Liver (tissue), 9 donors: ENCODE measurements around the gene GRIA3. TPM values are rescaled to one million over a fixed set of nuclear protein-coding genes. Genes with fewer than 3 reads are reported as not detected.

ENCODE experiments used
- DNase-seq: peaks from one replicate; pipeline ENCODE4 v3.0.0-alpha.2; 2017; ENCODE audit warnings: low spot score
- H3K27ac ChIP-seq, 2 donors: one replicate each; pipeline ENCODE4 v1.7.0; 2013; ENCODE audit warnings: inconsistent platforms in 2 of 2, low read length in 2 of 2, control low read depth in 1 of 2, low read depth in 1 of 2, mild to moderate bottlenecking in 1 of 2
- H3K27me3 ChIP-seq, 4 donors: one replicate each; pipeline versions ENCODE4 v1.6.1 to v1.7.0; 2013; ENCODE audit warnings: low read length in 3 of 4, inconsistent platforms in 1 of 4, mild to moderate bottlenecking in 1 of 4, moderate library complexity in 1 of 4; ENCODE audit not compliant: control insufficient read depth in 4 of 4, insufficient read depth in 4 of 4
- H3K36me3 ChIP-seq, 4 donors: one replicate each; pipeline versions ENCODE4 v1.6.1 to v1.7.0; 2013; ENCODE audit warnings: low read length in 3 of 4, mild to moderate bottlenecking in 3 of 4, low read depth in 1 of 4, moderate library complexity in 1 of 4; ENCODE audit not compliant: control insufficient read depth in 4 of 4, insufficient read depth in 3 of 4
- H3K4me1 ChIP-seq, 4 donors: one replicate each; pipeline versions ENCODE4 v1.6.1 to v1.7.0; 2013; ENCODE audit warnings: low read length in 3 of 4, mild to moderate bottlenecking in 3 of 4, moderate library complexity in 1 of 4; ENCODE audit not compliant: control insufficient read depth in 4 of 4, insufficient read depth in 4 of 4
- H3K4me3 ChIP-seq, 3 donors: one replicate each; pipeline versions ENCODE4 v1.6.1 to v1.7.0; 2013; ENCODE audit warnings: low read length in 3 of 3, control low read depth in 1 of 3, low read depth in 1 of 3, mild to moderate bottlenecking in 1 of 3
- H3K9ac ChIP-seq, 2 donors: one replicate each; pipeline ENCODE4 v1.7.0; 2013; ENCODE audit warnings: low read length in 2 of 2, mild to moderate bottlenecking in 2 of 2, moderate library complexity in 2 of 2, control low read depth in 1 of 2, low read depth in 1 of 2
- H3K9me3 ChIP-seq, 4 donors: one replicate each; pipeline versions ENCODE4 v1.6.1 to v1.7.0; 2013; ENCODE audit warnings: low read length in 3 of 4; ENCODE audit not compliant: control insufficient read depth in 4 of 4
- EGR1 ChIP-seq, 2 donors: IDR thresholded peaks; 2 replicates each; pipeline ENCODE4 v1.6.1; 2016 to 2018; ENCODE audit warnings: antibody characterized with exemption in 2 of 2, low read depth in 2 of 2
- FOXA1 ChIP-seq: IDR thresholded peaks from 2 replicates; pipeline ENCODE4 v1.6.1; 2016; ENCODE audit warnings: antibody characterized with exemption
- FOXA2 ChIP-seq: IDR thresholded peaks from 2 replicates; pipeline ENCODE4 v1.6.1; 2016; ENCODE audit warnings: antibody characterized with exemption
- GABPA ChIP-seq, 2 donors: IDR thresholded peaks in 1 of 2; conservative IDR thresholded peaks in 1 of 2; 2 replicates each; pipeline ENCODE4 v1.6.1; 2016; ENCODE audit warnings: antibody characterized with exemption in 2 of 2, mild to moderate bottlenecking in 1 of 2, moderate library complexity in 1 of 2
- HNF4A ChIP-seq, 2 donors: conservative IDR thresholded peaks; 2 replicates each; pipeline ENCODE4 v1.6.1; 2016; ENCODE audit warnings: antibody characterized with exemption in 2 of 2, mild to moderate bottlenecking in 2 of 2
- HNF4G ChIP-seq: IDR thresholded peaks from 2 replicates; pipeline ENCODE4 v1.6.1; 2016; ENCODE audit warnings: antibody characterized with exemption
- JUND ChIP-seq, 2 donors: IDR thresholded peaks; 2 replicates each; pipeline ENCODE4 v1.6.1; 2016; ENCODE audit warnings: antibody characterized with exemption in 2 of 2
- NR2F2 ChIP-seq: IDR thresholded peaks from 2 replicates; pipeline ENCODE4 v1.6.1; 2016; ENCODE audit warnings: antibody characterized with exemption
- RAD21 ChIP-seq, 2 donors: IDR thresholded peaks; 2 replicates each; pipeline ENCODE4 v1.6.1; 2016; ENCODE audit warnings: antibody characterized with exemption in 2 of 2, mild to moderate bottlenecking in 2 of 2
- RXRA ChIP-seq, 2 donors: IDR thresholded peaks; 2 replicates each; pipeline ENCODE4 v1.6.1; 2017 to 2018; ENCODE audit warnings: antibody characterized with exemption in 2 of 2, mild to moderate bottlenecking in 1 of 2
- SP1 ChIP-seq: IDR thresholded peaks from 2 replicates; pipeline ENCODE4 v1.6.1; 2018; ENCODE audit warnings: antibody characterized with exemption, mild to moderate bottlenecking
- TAF1 ChIP-seq: conservative IDR thresholded peaks from 2 replicates; pipeline ENCODE4 v1.6.1; 2016; ENCODE audit warnings: antibody characterized with exemption, mild to moderate bottlenecking
- YY1 ChIP-seq: IDR thresholded peaks from 2 replicates; pipeline ENCODE4 v1.6.1; 2016; ENCODE audit warnings: antibody characterized with exemption, mild to moderate bottlenecking
- polyA plus RNA-seq, 2 donors: library from polyadenylated mRNA; stranded (reverse) in 1 of 2; unstranded in 1 of 2; fragments of 200-250 nt in 1 of 2; fragments of >200 nt in 1 of 2; fragmentation: Nextera tagmentation in 1 of 2; extraction: Ambion mirVana in 1 of 2; gene quantifications; one replicate each; pipeline versions ENCODE4 v1.2.1 to v1.2.3, GENCODE V29; 2013 to 2015
- total RNA-seq, 2 donors: library from RNA; depleted of rRNA; stranded (reverse); fragments of >200 nt; gene quantifications; one replicate each; pipeline ENCODE4 v1.2.3, GENCODE V29; 2014
- TF ChIP-seq, protein P1 (sequence below): fragments of 150-350 bp; IDR thresholded peaks from 2 replicates; pipeline ENCODE4 v1.5.1; 2017; ENCODE audit warnings: improper control_type of control experiment, low read depth, low read length; ENCODE audit not compliant: missing input control
- TF ChIP-seq, protein P2 (sequence below): IDR thresholded peaks from 2 replicates; pipeline ENCODE4 v1.6.1; 2016; ENCODE audit warnings: antibody characterized with exemption
- TF ChIP-seq, protein P3 (sequence below): IDR thresholded peaks from 2 replicates; pipeline ENCODE4 v1.6.1; 2016; ENCODE audit warnings: antibody characterized with exemption
- TF ChIP-seq, protein P4 (sequence below): IDR thresholded peaks from 2 replicates; pipeline ENCODE4 v1.6.1; 2016; ENCODE audit warnings: antibody characterized with exemption, mild to moderate bottlenecking
- TF ChIP-seq, protein P5 (sequence below): IDR thresholded peaks from 2 replicates; pipeline ENCODE4 v1.6.1; 2016; ENCODE audit warnings: antibody characterized with exemption
- donor health status: healthy.
- donor health status: healthy.
- donor health status: healthy.
- donor health status: healthy.
- donor health status: healthy.

Gene GRIA3
- total and polyA plus RNA-seq, 4 donors = 1.5 to 3.4 (median 2.9) TPM

DNA sequence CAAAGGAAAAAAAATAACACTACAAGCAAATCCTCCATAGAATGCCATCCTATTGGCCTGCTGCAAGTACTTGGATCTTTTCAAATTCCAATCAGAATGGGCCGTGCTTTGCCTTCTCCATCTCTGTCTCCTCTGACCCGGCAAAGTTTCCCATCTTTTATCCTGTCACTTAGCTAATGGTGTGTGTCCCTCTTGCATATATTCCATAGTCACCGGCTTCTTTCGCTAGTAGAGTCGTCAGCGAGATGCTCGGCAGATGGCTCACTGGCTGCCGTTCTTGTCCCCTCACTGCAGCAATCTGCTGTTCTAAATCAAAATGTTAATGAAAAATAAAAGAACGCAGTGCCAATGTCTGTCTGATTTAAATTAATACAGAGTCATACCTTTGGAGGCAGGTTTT, 22.1 kb downstream of the GRIA3 start (continued):
- TF ChIP-seq NR2F2 = no peak
- no peak for TF ChIP-seq HNF4G
- TF ChIP-seq GABPA (IDR thresholded peaks at IDR 0.05 in 1 of 2, conservative IDR thresholded peaks at IDR 0.05 in 1 of 2) = no peak
- no peak for TF ChIP-seq TAF1
- no peak for TF ChIP-seq RXRA (IDR thresholded peaks at IDR 0.05)

DNA sequence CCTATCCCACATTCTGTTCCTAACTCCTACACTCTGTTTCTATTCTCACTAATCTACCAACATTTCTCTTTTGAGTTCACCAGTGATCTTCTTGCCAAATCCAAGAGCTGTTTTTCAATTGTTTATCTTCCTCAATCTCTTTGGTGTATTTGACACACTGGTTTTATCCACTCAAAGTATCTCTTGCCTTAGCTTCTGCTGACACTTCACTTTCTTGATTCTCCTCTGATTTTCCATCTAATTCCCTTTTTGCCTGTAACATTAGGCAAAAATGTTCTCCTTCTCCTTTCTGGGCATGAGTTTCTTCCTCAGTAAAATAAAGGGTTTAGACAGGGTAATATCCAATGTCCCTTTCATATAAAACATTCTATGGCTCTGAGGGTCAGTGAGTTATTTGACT, 26.2 kb downstream of the GRIA3 start:
- no peak overlapping the region for H3K27ac ChIP-seq
- no peak overlapping the region for H3K9ac ChIP-seq
- DNase-seq = no peak
- H3K9me3 ChIP-seq = no peaks in the 10 kb centered on the region
- TF ChIP-seq TAF1 (no peak), FOXA2 (no peak), RAD21 (IDR thresholded peaks at IDR 0.05) (no peak), YY1 (no peak), HNF4G (no peak), JUND (IDR thresholded peaks at IDR 0.05) (no peak), HNF4A (conservative IDR thresholded peaks at IDR 0.05) (no peak), GABPA (IDR thresholded peaks at IDR 0.05 in 1 of 2, conservative IDR thresholded peaks at IDR 0.05 in 1 of 2) (no peak), SP1 (no peak), FOXA1 (no peak), RXRA (IDR thresholded peaks at IDR 0.05) (no peak), NR2F2 (no peak), EGR1 (IDR thresholded peaks at IDR 0.05; ENCODE audit: low read depth in 2 of 2) (no peak)
- TF ChIP-seq, protein P1, sequence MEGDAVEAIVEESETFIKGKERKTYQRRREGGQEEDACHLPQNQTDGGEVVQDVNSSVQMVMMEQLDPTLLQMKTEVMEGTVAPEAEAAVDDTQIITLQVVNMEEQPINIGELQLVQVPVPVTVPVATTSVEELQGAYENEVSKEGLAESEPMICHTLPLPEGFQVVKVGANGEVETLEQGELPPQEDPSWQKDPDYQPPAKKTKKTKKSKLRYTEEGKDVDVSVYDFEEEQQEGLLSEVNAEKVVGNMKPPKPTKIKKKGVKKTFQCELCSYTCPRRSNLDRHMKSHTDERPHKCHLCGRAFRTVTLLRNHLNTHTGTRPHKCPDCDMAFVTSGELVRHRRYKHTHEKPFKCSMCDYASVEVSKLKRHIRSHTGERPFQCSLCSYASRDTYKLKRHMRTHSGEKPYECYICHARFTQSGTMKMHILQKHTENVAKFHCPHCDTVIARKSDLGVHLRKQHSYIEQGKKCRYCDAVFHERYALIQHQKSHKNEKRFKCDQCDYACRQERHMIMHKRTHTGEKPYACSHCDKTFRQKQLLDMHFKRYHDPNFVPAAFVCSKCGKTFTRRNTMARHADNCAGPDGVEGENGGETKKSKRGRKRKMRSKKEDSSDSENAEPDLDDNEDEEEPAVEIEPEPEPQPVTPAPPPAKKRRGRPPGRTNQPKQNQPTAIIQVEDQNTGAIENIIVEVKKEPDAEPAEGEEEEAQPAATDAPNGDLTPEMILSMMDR = no peak
- TF ChIP-seq, protein P2, sequence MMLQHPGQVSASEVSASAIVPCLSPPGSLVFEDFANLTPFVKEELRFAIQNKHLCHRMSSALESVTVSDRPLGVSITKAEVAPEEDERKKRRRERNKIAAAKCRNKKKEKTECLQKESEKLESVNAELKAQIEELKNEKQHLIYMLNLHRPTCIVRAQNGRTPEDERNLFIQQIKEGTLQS = no peak
- TF ChIP-seq, protein P3, sequence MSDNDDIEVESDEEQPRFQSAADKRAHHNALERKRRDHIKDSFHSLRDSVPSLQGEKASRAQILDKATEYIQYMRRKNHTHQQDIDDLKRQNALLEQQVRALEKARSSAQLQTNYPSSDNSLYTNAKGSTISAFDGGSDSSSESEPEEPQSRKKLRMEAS = no peak
- TF ChIP-seq, protein P4, sequence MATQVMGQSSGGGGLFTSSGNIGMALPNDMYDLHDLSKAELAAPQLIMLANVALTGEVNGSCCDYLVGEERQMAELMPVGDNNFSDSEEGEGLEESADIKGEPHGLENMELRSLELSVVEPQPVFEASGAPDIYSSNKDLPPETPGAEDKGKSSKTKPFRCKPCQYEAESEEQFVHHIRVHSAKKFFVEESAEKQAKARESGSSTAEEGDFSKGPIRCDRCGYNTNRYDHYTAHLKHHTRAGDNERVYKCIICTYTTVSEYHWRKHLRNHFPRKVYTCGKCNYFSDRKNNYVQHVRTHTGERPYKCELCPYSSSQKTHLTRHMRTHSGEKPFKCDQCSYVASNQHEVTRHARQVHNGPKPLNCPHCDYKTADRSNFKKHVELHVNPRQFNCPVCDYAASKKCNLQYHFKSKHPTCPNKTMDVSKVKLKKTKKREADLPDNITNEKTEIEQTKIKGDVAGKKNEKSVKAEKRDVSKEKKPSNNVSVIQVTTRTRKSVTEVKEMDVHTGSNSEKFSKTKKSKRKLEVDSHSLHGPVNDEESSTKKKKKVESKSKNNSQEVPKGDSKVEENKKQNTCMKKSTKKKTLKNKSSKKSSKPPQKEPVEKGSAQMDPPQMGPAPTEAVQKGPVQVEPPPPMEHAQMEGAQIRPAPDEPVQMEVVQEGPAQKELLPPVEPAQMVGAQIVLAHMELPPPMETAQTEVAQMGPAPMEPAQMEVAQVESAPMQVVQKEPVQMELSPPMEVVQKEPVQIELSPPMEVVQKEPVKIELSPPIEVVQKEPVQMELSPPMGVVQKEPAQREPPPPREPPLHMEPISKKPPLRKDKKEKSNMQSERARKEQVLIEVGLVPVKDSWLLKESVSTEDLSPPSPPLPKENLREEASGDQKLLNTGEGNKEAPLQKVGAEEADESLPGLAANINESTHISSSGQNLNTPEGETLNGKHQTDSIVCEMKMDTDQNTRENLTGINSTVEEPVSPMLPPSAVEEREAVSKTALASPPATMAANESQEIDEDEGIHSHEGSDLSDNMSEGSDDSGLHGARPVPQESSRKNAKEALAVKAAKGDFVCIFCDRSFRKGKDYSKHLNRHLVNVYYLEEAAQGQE = no peak
- TF ChIP-seq, protein P5, sequence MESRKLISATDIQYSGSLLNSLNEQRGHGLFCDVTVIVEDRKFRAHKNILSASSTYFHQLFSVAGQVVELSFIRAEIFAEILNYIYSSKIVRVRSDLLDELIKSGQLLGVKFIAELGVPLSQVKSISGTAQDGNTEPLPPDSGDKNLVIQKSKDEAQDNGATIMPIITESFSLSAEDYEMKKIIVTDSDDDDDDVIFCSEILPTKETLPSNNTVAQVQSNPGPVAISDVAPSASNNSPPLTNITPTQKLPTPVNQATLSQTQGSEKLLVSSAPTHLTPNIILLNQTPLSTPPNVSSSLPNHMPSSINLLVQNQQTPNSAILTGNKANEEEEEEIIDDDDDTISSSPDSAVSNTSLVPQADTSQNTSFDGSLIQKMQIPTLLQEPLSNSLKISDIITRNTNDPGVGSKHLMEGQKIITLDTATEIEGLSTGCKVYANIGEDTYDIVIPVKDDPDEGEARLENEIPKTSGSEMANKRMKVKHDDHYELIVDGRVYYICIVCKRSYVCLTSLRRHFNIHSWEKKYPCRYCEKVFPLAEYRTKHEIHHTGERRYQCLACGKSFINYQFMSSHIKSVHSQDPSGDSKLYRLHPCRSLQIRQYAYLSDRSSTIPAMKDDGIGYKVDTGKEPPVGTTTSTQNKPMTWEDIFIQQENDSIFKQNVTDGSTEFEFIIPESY = no peak
- no peaks in the 10 kb centered on the region for H3K4me1 ChIP-seq
- H3K27me3 ChIP-seq = no peaks in the 10 kb centered on the region
- no peaks in the 10 kb centered on the region for H3K36me3 ChIP-seq
- no peak overlapping the region for H3K4me3 ChIP-seq
